Renal cortical epithelial cell (primary cell): Measurements from ENCODE around the gene HOXA3. TPM values are rescaled to one million over a fixed set of nuclear protein-coding genes. Genes with fewer than 3 reads are reported as not detected.
A peak's percentile ranks its signal among the peaks of the same experiment; 100 is the strongest.

ENCODE experiments used
- DNase-seq: peaks from one replicate; pipeline ENCODE4 v3.0.0-alpha.2; 2011; ENCODE audit warnings: low read depth
- total RNA-seq: library from RNA; depleted of rRNA; stranded (reverse); fragments of >200 nt; gene quantifications from 2 replicates; pipeline ENCODE4 v1.2.3, GENCODE V29; 2014

Gene HOXA3
- total RNA-seq, 1 donor from 2014 or later, result 7.2 TPM

DNA sequence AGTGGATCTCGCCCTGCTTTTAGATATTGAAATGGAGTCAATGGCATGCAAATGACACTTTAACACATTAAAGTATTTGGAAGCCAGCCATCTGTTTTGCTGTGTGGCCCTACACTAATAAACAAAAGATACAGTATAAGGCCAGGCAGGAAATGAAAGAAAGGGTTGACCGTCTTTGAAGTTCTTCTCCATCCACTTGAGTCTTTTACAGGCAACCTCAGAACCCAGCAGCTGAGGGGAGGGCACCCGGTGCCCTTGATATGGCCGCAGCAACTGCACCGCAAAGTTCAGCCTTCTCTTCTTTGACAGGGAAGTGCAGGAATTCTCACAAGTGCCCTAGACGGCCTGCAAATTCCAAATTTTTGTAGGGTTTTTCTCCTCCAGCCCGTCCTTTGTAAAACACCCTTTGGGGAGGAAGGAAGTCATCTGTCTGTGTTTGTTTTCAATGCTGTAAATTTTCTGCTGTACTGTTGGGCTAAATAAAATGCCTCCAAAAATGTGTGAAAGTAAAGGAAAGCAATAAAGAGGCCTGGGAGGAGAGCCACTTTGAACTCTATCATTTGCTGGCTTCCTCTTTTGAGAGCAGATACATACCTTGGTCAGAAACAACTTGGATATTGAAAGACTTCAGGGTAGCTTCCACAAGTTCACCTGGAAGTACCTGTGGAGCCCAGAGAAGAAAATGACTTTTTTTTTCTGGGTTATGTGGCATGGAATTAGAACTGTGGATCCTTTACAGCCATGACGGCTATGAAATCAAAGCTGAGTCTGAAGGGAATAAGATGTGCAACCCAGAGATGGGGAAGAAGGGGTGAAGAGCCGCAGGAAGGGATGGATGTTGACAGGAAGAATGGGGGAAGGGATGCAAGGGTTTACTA lies 60.2 kb downstream of the HOXA3 start:
- no peak for DNase-seq

DNA sequence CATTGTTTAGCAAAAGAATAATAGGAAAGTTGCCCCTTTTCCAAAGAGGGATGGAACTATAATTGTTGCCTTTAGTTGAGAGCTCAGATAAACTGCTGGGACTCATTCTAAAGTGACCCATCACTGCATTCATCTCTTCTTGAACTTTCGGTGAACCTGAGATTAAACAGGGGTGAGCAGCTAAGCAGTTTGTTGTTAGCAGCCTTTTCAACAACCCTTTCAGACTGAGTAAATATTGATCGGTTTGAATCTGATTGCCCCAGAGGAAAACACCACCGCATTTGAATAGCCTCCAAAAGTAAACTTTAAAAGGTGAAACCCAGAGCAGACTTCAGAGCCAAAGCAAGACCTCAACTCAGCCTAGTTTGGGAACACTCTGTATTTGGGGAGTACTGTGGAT lies 61.3 kb downstream of the HOXA3 start:
- DNase-seq, result no peak

DNA sequence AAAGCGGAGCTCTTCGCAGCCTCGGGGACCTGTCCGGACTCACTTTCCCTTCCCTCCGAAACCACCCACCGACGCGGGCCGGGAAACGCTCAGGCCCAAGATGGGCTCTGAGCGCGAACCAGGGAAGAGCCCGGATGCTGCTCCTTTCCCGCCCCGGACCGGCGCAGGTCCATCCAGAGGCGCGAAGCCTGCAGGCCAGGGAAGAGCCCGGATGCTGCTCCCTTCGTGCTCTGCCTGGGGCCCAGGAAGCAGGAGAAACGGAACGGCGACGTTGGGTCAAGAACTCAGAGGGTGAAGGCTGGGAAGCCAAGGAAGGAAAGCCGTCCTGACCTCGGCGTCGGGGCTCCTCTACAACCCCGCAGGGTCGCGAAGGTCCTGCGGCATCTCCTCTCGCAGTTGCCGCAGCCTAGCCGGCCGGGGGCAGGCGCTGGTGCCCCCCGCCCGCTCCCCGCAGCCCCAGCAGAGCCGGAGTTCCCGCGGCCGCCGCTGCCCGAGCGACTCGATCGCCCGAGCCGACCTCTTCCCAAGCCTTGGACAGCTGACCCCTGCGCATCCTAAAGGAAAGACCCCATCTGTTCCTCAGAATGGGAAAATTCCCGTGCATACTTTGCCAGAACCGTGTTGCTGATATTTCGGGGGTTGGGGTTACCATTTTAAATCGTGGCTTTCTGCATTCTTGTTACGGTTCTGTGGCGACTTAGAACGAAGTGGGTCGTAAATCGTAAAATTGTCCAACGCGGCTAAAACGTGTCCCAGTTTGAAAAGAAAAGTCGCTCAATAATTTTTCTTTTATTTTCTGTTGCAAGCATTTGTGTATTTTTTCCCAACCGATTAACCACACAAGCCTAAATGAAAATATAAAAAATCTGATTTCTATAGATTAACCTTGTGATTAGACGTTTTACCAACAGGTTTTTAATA lies 64.1 kb downstream of the HOXA3 start:
- no peak for DNase-seq

DNA sequence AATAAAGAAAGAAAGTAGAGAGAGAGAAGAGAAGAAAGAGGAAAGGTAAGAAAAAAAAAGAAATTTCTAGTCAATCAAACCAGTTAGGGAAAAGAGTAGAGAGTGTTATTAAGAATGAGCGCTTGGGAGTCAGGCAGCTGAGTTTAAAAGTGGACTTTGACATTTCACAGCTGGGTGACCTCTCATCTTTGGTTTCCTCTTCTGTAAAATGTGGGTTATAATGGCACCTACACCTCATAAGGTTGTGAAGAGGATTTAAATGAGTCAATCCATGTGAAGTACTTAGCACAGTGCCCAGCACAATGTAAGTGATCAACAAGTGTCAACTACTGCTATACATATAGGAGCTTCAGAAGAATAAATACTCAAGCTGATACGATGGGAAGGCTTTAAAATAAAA lies 68.7 kb downstream of the HOXA3 start:
- no peak for DNase-seq

DNA sequence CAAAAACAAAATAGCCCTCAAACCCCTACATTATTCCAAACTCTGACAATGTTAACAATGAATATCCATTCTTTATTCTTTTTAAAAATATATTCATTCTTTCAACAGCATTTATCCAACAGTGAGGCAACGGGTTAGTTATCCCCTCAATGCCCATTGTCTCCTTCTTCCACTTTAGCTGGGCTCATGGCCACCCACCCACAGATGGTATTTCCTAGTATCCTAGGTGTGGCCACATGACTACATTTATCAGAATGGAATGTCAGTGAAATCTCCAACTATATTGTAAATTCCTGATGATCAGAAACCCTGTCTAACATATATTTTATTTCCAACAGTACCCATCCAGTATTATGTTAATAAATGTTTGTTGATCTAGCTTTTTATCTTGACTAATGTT lies 70.2 kb downstream of the HOXA3 start:
- no peak for DNase-seq

DNA sequence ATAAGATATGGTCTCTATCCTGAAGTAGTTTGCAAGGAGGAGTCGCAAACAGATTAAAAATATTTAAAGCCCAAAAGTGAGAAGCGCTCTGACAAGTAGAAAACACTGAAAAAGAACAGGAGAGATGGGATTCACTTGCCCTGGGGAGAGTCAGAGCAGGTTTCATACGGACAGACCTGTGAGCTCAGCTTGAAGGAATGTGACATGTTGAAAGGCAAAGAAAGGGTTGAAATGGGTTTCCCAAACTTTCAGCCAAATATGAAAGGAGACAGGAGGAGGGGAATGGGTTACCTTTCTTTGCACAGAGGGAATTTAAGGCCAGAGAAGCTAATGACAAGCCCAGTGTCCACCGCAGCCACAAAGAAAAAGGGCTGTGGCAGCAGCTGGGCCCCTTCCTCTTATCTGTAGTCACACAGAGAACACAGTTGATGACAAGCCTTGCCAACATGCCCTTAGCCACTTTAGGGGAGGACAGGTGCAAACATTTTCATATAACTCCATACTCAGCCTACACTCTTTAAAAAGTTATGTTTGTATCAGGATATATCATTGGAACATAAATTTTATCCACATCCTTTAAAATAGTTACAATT lies 71.4 kb downstream of the HOXA3 start:
- peak; percentile 77 for DNase-seq

DNA sequence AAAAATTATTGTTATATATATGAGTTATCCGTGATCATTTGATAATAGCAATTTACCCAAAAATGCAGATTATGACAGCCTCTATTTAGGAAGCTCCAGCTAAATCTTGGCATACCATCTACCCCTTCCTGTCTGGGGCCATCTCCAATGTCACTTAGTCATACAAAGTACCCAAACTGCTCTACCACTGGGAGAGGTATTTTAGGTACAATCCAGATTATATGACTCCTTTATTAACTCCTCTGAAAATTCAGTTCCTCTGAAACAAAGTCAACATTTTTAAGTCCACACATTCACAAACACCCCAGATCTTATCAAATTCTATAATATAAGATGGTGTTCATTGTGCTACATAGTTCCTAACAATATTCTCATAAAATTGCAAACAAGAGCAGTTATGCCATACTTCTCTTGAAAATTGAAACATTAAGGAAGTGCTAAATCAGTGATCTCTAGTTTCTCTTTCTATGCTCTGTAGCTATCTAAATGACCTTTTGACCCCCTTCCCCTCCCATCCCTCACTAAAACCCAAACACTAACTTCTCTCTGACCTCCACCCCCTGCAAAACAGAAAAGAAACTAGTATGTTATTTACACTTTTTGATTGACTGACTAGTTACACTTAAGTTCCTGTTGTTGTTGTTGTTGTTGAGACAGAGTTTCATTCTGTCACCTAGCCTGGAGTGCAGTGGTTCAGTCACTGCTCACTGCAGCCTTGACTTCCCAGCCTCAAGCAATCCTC lies 73.0 kb downstream of the HOXA3 start:
- DNase-seq, result no peak

DNA sequence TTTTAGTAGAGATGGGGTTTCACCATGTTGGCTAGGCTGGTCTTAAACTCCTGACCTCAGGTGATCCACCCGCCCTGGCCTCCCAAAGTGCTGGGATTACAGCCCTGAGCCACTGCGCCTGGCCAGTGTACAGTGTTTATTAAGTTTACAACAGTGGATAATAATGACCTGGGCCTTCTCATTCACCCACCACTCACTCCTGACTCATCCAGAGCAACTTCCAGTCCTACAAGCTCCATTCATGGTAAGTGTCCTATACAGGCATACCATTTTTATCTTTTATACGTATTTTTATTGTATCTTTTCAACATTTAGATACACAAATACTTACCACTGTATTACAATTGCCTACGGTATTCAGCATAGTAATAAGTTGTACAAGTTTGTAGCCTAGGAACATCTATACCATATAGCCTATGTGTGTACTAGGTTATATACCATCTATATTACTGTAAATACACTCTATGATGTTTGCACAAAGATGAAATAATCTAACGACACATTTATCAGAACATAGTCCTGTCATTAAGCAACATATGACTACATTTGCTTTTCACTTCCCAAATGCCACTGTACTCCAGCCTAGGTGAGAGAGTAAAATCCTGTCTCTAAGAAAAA lies 73.7 kb downstream of the HOXA3 start:
- DNase-seq, result no peak

DNA sequence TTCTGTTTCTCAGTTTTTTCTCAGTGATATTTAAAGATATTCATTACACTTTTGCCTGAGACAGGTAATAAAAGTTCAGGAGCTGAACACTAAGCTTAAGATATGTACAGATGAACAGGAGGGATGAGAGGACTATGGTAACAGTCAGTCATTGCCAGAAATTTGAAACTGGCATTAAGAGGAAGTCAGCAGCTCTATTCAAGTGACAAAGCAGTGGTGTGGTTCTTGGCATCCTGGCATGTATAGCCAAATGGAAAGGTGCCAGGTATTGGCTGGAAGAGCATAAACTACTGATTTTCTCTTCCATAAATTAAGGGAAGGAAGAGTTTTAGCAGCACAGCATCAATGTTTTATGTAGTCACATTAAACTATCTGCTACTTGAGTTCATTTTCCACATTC lies 79.3 kb downstream of the HOXA3 start:
- no peak for DNase-seq

DNA sequence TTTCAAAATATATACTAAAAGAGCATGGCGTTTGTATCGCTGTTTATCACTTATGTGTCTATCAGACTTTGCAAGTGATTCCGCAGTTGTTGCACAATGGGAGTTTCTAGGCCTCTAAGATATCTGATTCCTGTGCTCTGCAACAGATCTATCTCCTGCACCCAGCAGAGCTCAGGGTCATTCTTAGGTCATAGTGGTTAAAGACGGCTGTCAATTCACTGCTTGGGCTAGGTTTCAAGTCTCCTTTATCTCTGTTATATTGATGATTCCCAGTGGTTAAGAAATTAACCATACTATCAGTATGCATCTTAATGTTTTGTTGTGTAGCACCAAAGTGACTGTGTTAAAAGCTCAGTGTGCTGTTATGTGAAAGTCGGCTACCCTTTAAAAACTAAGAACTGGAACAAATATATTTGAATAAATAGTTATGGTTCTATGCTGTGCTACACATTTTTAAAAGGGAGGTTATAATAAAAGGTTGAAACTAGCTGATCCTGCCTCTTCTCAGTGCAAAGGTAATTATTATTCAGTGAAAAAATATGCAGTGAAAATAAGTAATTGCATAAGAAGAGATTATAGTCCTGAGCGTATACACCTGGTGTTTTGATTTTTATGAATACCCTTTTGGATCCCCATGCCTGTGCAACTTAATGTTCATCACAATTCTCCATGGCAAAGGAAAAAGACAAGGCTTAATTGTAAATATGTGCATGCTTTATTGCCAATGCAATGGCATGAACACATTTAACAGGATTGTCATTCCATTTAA lies 80.6 kb downstream of the HOXA3 start:
- DNase-seq, result no peak

DNA sequence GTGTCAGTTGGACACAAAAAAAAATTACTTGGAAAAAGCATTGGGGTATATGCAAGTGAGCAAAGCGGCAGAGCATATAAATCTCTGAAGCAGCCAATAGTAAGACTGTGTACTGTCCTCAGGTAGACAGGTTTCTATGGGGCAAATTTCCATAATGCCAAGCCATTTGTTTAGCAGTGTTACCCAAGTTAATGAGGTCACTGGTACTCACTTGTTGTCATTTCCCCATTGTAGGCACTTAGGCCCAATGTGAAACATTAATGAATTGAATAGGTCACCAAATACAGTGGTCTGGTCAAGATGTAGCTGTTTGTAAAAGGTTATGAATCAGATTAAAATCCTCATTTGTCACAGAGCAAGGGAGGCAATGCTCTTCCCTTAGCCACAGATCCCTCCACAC lies 84.1 kb downstream of the HOXA3 start:
- DNase-seq, result no peak

DNA sequence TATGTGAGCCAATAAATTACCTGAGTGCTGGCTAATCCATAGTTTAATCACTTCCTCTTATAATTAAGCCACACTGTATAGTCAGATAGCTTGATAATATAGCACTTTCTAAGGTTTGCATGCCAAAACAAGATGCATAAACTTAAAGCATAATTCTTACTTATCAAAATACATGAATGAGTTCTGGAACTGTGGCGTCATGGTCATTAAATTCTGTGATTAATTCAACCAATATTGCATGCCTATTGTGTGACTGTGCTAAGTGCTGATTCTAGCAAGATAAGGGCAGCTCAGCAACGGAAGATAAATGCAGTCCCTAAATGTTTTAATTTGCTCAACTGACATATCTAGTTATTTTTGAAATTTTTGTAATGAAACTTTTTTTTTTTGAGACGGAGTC lies 86.2 kb downstream of the HOXA3 start:
- DNase-seq, result peak; percentile 80

DNA sequence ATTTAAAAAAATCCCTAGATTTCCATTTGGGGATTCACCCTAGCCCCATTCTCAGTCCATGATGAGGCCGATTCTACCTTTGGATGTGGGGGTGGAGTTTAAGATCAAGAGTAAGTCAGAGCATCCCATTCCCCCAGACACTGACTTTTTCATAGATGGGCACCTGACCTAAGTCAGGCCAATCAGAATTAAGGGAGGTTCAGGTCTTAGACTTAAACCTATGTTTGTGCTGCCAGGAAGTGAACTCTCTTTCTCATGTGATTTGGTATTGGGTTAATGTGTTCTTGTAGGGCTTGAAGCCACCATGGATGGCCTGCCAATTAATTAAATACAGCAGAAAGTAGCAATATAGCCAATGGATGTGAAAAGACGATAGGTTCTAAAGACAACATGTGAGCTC lies 86.7 kb downstream of the HOXA3 start:
- DNase-seq, result no peak

DNA sequence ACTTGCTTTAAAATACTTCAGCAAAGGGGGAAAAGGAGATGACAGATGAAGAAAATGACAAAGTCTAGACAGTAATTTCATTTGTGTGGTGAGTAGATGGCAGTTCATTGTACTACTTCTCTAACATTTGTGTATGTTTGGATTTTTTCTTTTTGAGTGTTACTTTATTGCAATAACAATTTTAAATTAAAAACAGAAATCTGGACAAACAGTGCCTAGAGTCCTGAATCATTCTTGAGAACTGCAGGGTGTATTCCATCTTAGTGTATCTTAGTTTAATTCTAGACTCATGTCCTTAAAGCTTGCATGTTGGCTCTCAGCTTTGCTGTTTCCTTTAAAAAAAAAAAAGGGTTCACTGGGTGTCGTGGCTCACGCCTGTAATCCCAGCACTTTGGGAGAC lies 87.7 kb downstream of the HOXA3 start:
- no peak for DNase-seq

DNA sequence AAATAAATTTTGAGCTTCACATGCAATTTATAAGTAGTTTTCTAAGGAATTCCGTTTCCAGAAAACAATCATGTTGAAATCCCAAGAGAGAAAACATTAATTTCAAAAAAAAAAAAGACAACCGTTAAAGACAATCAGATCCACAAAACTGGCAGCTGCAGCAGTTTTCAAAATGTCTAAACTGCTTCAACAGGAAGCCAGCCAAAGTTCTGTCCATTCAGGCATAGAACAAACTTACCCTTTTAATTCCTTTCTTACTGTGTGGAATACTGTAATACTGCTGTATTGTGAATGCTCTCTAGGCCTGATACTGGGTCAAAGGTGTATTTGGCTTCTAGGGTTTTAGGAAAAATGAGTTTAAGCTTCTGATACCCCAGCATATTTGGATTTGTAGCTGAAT lies 88.2 kb downstream of the HOXA3 start:
- peak; percentile 66 for DNase-seq

DNA sequence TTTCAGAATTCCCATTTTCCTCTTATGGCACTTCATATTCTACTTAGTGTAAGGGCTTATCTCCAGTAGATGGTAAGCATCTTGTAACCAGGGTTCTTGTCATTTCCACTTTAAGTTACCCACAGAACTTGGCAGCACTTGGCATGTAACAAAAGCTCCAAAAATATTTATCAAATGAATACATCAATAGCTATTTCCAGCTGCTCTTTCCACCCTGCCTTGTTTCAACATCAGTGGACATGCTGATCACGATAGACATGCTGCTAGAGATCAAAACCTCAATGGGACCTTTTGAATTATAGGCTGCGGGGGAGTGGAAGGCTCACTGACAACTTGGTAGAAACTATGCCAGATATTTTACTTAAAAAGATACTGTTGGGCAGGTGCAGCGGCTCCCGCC lies 89.4 kb downstream of the HOXA3 start:
- DNase-seq, result no peak
